CD14-positive monocyte (primary cell): Measurements from ENCODE around the gene RMDN3. TPM values are rescaled to one million over a fixed set of nuclear protein-coding genes. Genes with fewer than 3 reads are reported as not detected.

Experiments
- DNase-seq, 3 donors: peaks; one replicate each; pipeline ENCODE4 v3.0.0-alpha.2; 2011 to 2022
- H2AFZ ChIP-seq: 2 replicates; pipeline ENCODE4 v1.6.0; 2012; ENCODE audit warnings: mild to moderate bottlenecking, low read depth, low read length, inconsistent platforms; ENCODE audit not compliant: insufficient read depth, poor library complexity, severe bottlenecking
- H3K27ac ChIP-seq, 2 donors: 1 replicate in 1 of 2; 2 replicates in 1 of 2; pipeline ENCODE4 v1.5.1; 2012 to 2013; ENCODE audit warnings: low read length in 2 of 2, control low read depth in 1 of 2, inconsistent platforms in 1 of 2, low read depth in 1 of 2, mild to moderate bottlenecking in 1 of 2
- H3K27me3 ChIP-seq, 2 donors: one replicate each; pipeline versions ENCODE4 v1.6.0 to v1.6.1; 2011 to 2013; ENCODE audit warnings: low read length in 2 of 2; ENCODE audit not compliant: control insufficient read depth in 2 of 2, insufficient read depth in 2 of 2
- H3K36me3 ChIP-seq, 2 donors: replicated peaks in 1 of 2; 1 replicate in 1 of 2; 2 replicates in 1 of 2; pipeline versions ENCODE4 v1.5.1 to v1.6.1; 2012 to 2013; ENCODE audit warnings: low read length in 2 of 2, control low read depth in 1 of 2, inconsistent platforms in 1 of 2, mild to moderate bottlenecking in 1 of 2; ENCODE audit not compliant: insufficient read depth in 2 of 2, control insufficient read depth in 1 of 2
- H3K4me1 ChIP-seq, 2 donors: 1 replicate in 1 of 2; 2 replicates in 1 of 2; pipeline versions ENCODE4 v1.5.1 to v1.6.1; 2012 to 2013; ENCODE audit warnings: low read length in 2 of 2, control low read depth in 1 of 2, inconsistent platforms in 1 of 2, mild to moderate bottlenecking in 1 of 2, moderate library complexity in 1 of 2; ENCODE audit not compliant: insufficient read depth in 2 of 2, control insufficient read depth in 1 of 2
- H3K4me2 ChIP-seq: replicated peaks from 2 replicates; pipeline ENCODE3; 2012; ENCODE audit warnings: low read length, moderate library complexity, mild to moderate bottlenecking; ENCODE audit not compliant: poor library complexity, severe bottlenecking; ENCODE audit errors: extremely low read depth
- H3K4me3 ChIP-seq, 3 experiments: fragments of 200-600 bp in 1 of 3; sonication (generic) in 1 of 3; replicated peaks in 1 of 3; 1 replicate in 2 of 3; 2 replicates in 1 of 3; pipeline ENCODE4 v1.5.1; 2011 to 2013; ENCODE audit warnings: low read length in 3 of 3, mild to moderate bottlenecking in 3 of 3, control low read depth in 2 of 3, low read depth in 2 of 3, inconsistent platforms in 1 of 3, moderate library complexity in 1 of 3
- H3K79me2 ChIP-seq: 2 replicates; pipeline ENCODE4 v1.6.0; 2012; ENCODE audit warnings: mild to moderate bottlenecking, control low read depth, inconsistent platforms, low read length, moderate library complexity; ENCODE audit not compliant: insufficient read depth
- H3K9ac ChIP-seq: 2 replicates; pipeline ENCODE4 v1.6.0; 2017; ENCODE audit warnings: low read length, mild to moderate bottlenecking; ENCODE audit not compliant: insufficient read depth, poor library complexity, severe bottlenecking
- H3K9me3 ChIP-seq, 2 donors: replicated peaks in 1 of 2; 1 replicate in 1 of 2; 2 replicates in 1 of 2; pipeline versions ENCODE4 v1.5.1 to v1.6.1; 2012 to 2013; ENCODE audit warnings: low read length in 2 of 2, control low read depth in 1 of 2; ENCODE audit not compliant: control insufficient read depth in 1 of 2, insufficient read depth in 1 of 2
- H4K20me1 ChIP-seq: 2 replicates; pipeline ENCODE4 v1.6.0; 2012; ENCODE audit warnings: mild to moderate bottlenecking, low read length, control low read depth, moderate library complexity; ENCODE audit not compliant: insufficient read depth
- H3K27ac Mint-ChIP-seq, 7 donors: one replicate each; pipeline ENCODE4 v1.8.0; 2020; ENCODE audit warnings: mild to moderate bottlenecking in 7 of 7, mixed read lengths in 7 of 7, moderate library complexity in 6 of 7, inconsistent platforms in 2 of 7
- H3K27me3 Mint-ChIP-seq, 3 donors: one replicate each; pipeline ENCODE4 v1.8.0; 2021 to 2022; ENCODE audit warnings: low read depth in 3 of 3, mild to moderate bottlenecking in 3 of 3, mixed read lengths in 3 of 3, moderate library complexity in 3 of 3, inconsistent platforms in 1 of 3
- H3K36me3 Mint-ChIP-seq, 2 donors: one replicate each; pipeline ENCODE4 v1.8.0; 2020; ENCODE audit warnings: mixed read lengths in 2 of 2, inconsistent platforms in 1 of 2, mild to moderate bottlenecking in 1 of 2
- H3K4me1 Mint-ChIP-seq: one replicate; pipeline ENCODE4 v1.8.0; 2020; ENCODE audit warnings: mild to moderate bottlenecking, mixed read lengths
- H3K4me3 Mint-ChIP-seq, 2 donors: one replicate each; pipeline ENCODE4 v1.8.0; 2020; ENCODE audit warnings: mild to moderate bottlenecking in 2 of 2, mixed read lengths in 2 of 2, moderate library complexity in 1 of 2
- H3K9me3 Mint-ChIP-seq, 7 donors: one replicate each; pipeline ENCODE4 v1.8.0; 2020 to 2022; ENCODE audit warnings: mixed read lengths in 7 of 7, mild to moderate bottlenecking in 6 of 7, moderate library complexity in 6 of 7, inconsistent platforms in 2 of 7
- CTCF ChIP-seq: fragments of 200-600 bp; IDR thresholded peaks from one replicate; pipeline ENCODE4 v1.8.0; 2022; ENCODE audit warnings: antibody characterized with exemption, mild to moderate bottlenecking
- WGBS: methylation state at CpG from one replicate; pipeline ENCODE4 v1.1.5; 2013; ENCODE audit warnings: missing lambda C conversion rate; ENCODE audit not compliant: insufficient coverage; 5-methylcytosine and 5-hydroxymethylcytosine counted together
- intact Hi-C, 2 donors: fragments of 100-400 bp; cut with micrococcal nuclease; formaldehyde crosslinking; loops; one replicate each; pipeline versions ENCODE4 v1.15.0 to v1.15.1; 2023
- polyA plus RNA-seq, 3 donors: library from polyadenylated mRNA; depleted of rRNA in 1 of 3; unstranded in 2 of 3; stranded (reverse) in 1 of 3; fragments of 300-500 nt in 2 of 3; fragments of >200 nt in 1 of 3; fragmentation: Illumina TruSeq in 2 of 3; gene quantifications; 1 replicate in 2 of 3; 2 replicates in 1 of 3; pipeline ENCODE4 v1.2.3, GENCODE V29; 2012 to 2021

RMDN3 gene
- polyA plus RNA-seq, 3 donors, result 9.8 to 13.5 (median 13.2) TPM

GRCh38 chr15:40775007-40775406 lies 20.0 kb upstream of the RMDN3 start:
- no peak overlapping the region for H2AFZ ChIP-seq
- no peak overlapping the region for H3K9ac ChIP-seq
- no peak overlapping the region for H3K4me2 ChIP-seq
- peaks cover 61 to 94% of the 10 kb centered on the region in 2 donors for H3K36me3 ChIP-seq
- Mint-ChIP-seq H3K4me3 (no peak overlapping the region), H3K9me3 (no peaks in the 10 kb centered on the region), H3K27me3 (peaks cover 0 to 2% (median 1%) of the 10 kb centered on the region in 3 donors), H3K27ac (peak overlapping the region in 1 of 7 donors; percentile 42), H3K36me3 (peaks cover 73 to 94% of the 10 kb centered on the region in 2 donors), H3K4me1 (peaks cover 4% of the 10 kb centered on the region)
- H3K27ac ChIP-seq, result no peak overlapping the region
- H3K4me1 ChIP-seq, result peaks cover 2 to 4% of the 10 kb centered on the region in 2 donors
- no peaks in the 10 kb centered on the region for H3K27me3 ChIP-seq
- TF ChIP-seq CTCF, result no peak
- no peaks in the 10 kb centered on the region for H3K79me2 ChIP-seq
- no peak for DNase-seq
- H4K20me1 ChIP-seq, result peaks cover 5% of the 10 kb centered on the region
- H3K9me3 ChIP-seq, result no peaks in the 10 kb centered on the region
- intact Hi-C loops, result no loop called here
- no peak overlapping the region for H3K4me3 ChIP-seq
- WGBS, result 98% methylated on average over 5 of the region's 10 CpGs

GRCh38 chr15:40773902-40774301 lies 18.8 kb upstream of the RMDN3 start:
- intact Hi-C loops, result no loop called here
- no peak overlapping the region for H3K4me3 Mint-ChIP-seq
- TF ChIP-seq CTCF, result no peak
- H3K36me3 Mint-ChIP-seq, result peaks cover 62 to 83% of the 10 kb centered on the region in 2 donors
- H3K4me3 ChIP-seq, result no peak overlapping the region
- peaks cover 0 to 2% (median 1%) of the 10 kb centered on the region in 3 donors for H3K27me3 Mint-ChIP-seq
- no peak overlapping the region for H3K27ac ChIP-seq
- H3K9ac ChIP-seq, result no peak overlapping the region
- no peaks in the 10 kb centered on the region for H4K20me1 ChIP-seq
- H3K4me1 ChIP-seq, result peaks cover 13 to 15% of the 10 kb centered on the region in 2 donors
- no peaks in the 10 kb centered on the region for H3K79me2 ChIP-seq
- peaks cover 50 to 83% of the 10 kb centered on the region in 2 donors for H3K36me3 ChIP-seq
- H3K27ac Mint-ChIP-seq, result peak overlapping the region in 1 of 7 donors; percentile 33
- no peak for DNase-seq
- no CpG with 5 or more reads among the region's 6 CpGs for WGBS
- peaks cover 15% of the 10 kb centered on the region for H3K4me1 Mint-ChIP-seq
- no peaks in the 10 kb centered on the region for H3K9me3 Mint-ChIP-seq
- no peaks in the 10 kb centered on the region for H3K27me3 ChIP-seq
- no peak overlapping the region for H2AFZ ChIP-seq
- no peaks in the 10 kb centered on the region for H3K9me3 ChIP-seq
- H3K4me2 ChIP-seq, result no peak overlapping the region
